ENCODE measurements around the gene GPS2. TPM values are rescaled to one million over a fixed set of nuclear protein-coding genes. Genes with fewer than 3 reads are reported as not detected.

The GPS2 gene
- total RNA-seq, 2 experiments from 2014 or later = 31.8 to 36.8 TPM

GRCh38 chr17:7266784-7267183, 48.4 kb downstream of the GPS2 start:
- H3K9me3 Mint-ChIP-seq = no peaks in the 10 kb centered on the region
- H3K27me3 Mint-ChIP-seq = peaks cover 17% of the 10 kb centered on the region
- TF ChIP-seq CTCF (IDR thresholded peaks at IDR 0.05) = no peak
- H3K36me3 Mint-ChIP-seq (ENCODE audit: low read depth) = no peaks in the 10 kb centered on the region
- no peak for ATAC-seq
- H3K4me1 Mint-ChIP-seq (ENCODE audit: low read depth) = peaks cover 17% of the 10 kb centered on the region
- H3K27ac Mint-ChIP-seq = no peak overlapping the region
- DNase-seq = no peak
- CTCF ChIA-PET = interaction anchor here (0.9 to 4.5 kb wide), 6 partner anchors 14 to 221 kb away, joined by 3 to 21 read pairs (median 4); no protein-coding TSS in a partner anchor
- H3K4me3 Mint-ChIP-seq = no peak overlapping the region
- intact Hi-C loops (cut with micrococcal nuclease) = no loop called here
- POLR2A ChIA-PET = interaction anchor here (0.6 kb wide), 1 partner anchor 13 kb away, joined by 3 read pairs; no protein-coding TSS in a partner anchor

- Mint-ChIP-seq H3K36me3 (ENCODE audit: low read depth) (peaks cover 12% of the 10 kb centered on the region), H3K4me1 (ENCODE audit: low read depth) (peaks cover 33% of the 10 kb centered on the region), H3K9me3 (no peaks in the 10 kb centered on the region), H3K27ac (no peak overlapping the region), H3K27me3 (peaks cover 18% of the 10 kb centered on the region), H3K4me3 (no peak overlapping the region)
- CTCF ChIA-PET = no interaction called here
- no peak for ATAC-seq
- peak; percentile 14 for DNase-seq
- POLR2A ChIA-PET = interaction anchor here (1.0 kb wide), 1 partner anchor 29 kb away, joined by 3 read pairs; the partner anchor contains the start of gene DVL2
- TF ChIP-seq CTCF (IDR thresholded peaks at IDR 0.05) = no peak
- intact Hi-C loops (cut with micrococcal nuclease) = no loop called here
These were observed 51.4 kb downstream of the GPS2 start for GRCh38 chr17:7263801-7264078.

GRCh38 chr17:7262935-7263800, 52.0 kb downstream of the GPS2 start:
- peak; percentile 25 for ATAC-seq
- POLR2A ChIA-PET = interaction anchor here (0.6 to 1.0 kb wide), 2 partner anchors 29 to 43 kb away, joined by 3 read pairs; partner anchors contain the start of gene DVL2
- peak; percentile 48 for DNase-seq

More at GRCh38 chr17:7262935-7263800, 52.0 kb downstream of the GPS2 start:
- Mint-ChIP-seq H3K4me1 (ENCODE audit: low read depth) (peaks cover 37% of the 10 kb centered on the region), H3K4me3 (peak overlapping the region; percentile 44), H3K9me3 (no peaks in the 10 kb centered on the region), H3K36me3 (ENCODE audit: low read depth) (peaks cover 17% of the 10 kb centered on the region), H3K27me3 (peaks cover 18% of the 10 kb centered on the region), H3K27ac (peak overlapping the region; percentile 50)
- CTCF ChIA-PET = no interaction called here
- no peak for TF ChIP-seq CTCF (IDR thresholded peaks at IDR 0.05)
- intact Hi-C loops (cut with micrococcal nuclease) = no loop called here

Other genes starting within 250 kb of the GPS2 start
- not detected for gene CLEC10A, start 235.1 kb downstream of the GPS2 start, total RNA-seq
- not detected for gene ASGR2, start 200.5 kb downstream of the GPS2 start, total RNA-seq
- 1 to 10 TPM; 2.6 to 3.9 TPM for gene ASGR1, start 136.0 kb downstream of the GPS2 start, total RNA-seq
- gene DLG4, start 95.5 kb downstream of the GPS2 start, total RNA-seq = 1 to 10 TPM; 9.5 to 9.7 TPM
- 100 to 1,000 TPM; 288 to 291 TPM for gene ACADVL, start 95.4 kb downstream of the GPS2 start, total RNA-seq
- gene DVL2, start 80.8 kb downstream of the GPS2 start, total RNA-seq = 10 to 100 TPM; 50.0 to 53.6 TPM
- 10 to 100 TPM; 17.8 to 24.4 TPM for gene PHF23, start 75.9 kb downstream of the GPS2 start, total RNA-seq
- gene GABARAP, start 72.9 kb downstream of the GPS2 start, total RNA-seq = 100 to 1,000 TPM; 104 to 118 TPM
- 100 to 1,000 TPM; 159 to 160 TPM for gene CTDNEP1, start 63.6 kb downstream of the GPS2 start, total RNA-seq
- 10 to 100 TPM; 80.2 to 85.4 TPM for gene ELP5, start 63.1 kb downstream of the GPS2 start, total RNA-seq
- 1 to 10 TPM; 1.5 to 1.7 TPM for gene CLDN7, start 52.9 kb downstream of the GPS2 start, total RNA-seq
- gene SLC2A4, start 33.6 kb downstream of the GPS2 start, total RNA-seq = under 1 TPM; 0.07 to 0.25 TPM
- gene YBX2, start 20.7 kb downstream of the GPS2 start, total RNA-seq = under 1 TPM; 0.56 to 0.83 TPM
- gene EIF5A, start 7.7 kb downstream of the GPS2 start, total RNA-seq = 1,000 to 10,000 TPM; 1,064 TPM
- gene NEURL4, start 14.0 kb upstream of the GPS2 start, total RNA-seq = 10 to 100 TPM; 36.2 to 40.4 TPM
- 100 to 1,000 TPM; 309 to 342 TPM for gene ACAP1, start 21.2 kb upstream of the GPS2 start, total RNA-seq
- 10 to 100 TPM; 11.0 to 11.2 TPM for gene KCTD11, start 36.8 kb upstream of the GPS2 start, total RNA-seq
- gene TMEM95, start 39.8 kb upstream of the GPS2 start, total RNA-seq = not detected
- 1 to 10 TPM; 6.8 to 6.9 TPM for gene TNK1, start 65.7 kb upstream of the GPS2 start, total RNA-seq
- gene PLSCR3, start 79.2 kb upstream of the GPS2 start, total RNA-seq = 10 to 100 TPM; 62.6 to 71.1 TPM
- 10 to 100 TPM; 55.8 to 60.6 TPM for gene TMEM256, start 88.7 kb upstream of the GPS2 start, total RNA-seq
- gene NLGN2, start 92.5 kb upstream of the GPS2 start, total RNA-seq = 10 to 100 TPM in 1 of 2 experiments, 1 to 10 TPM in 1; 9.4 to 10.9 TPM
- under 1 TPM in 1 of 2 experiments, not detected in 1; 0.36 TPM for gene SPEM1, start 105.0 kb upstream of the GPS2 start, total RNA-seq
- not detected for gene SPEM2, start 110.3 kb upstream of the GPS2 start, total RNA-seq
- gene SPEM3, start 113.5 kb upstream of the GPS2 start, total RNA-seq = not detected
- gene TMEM102, start 120.1 kb upstream of the GPS2 start, total RNA-seq = 10 to 100 TPM; 12.5 to 14.2 TPM
- 10 to 100 TPM; 16.5 to 16.6 TPM for gene FGF11, start 124.2 kb upstream of the GPS2 start, total RNA-seq
- gene CHRNB1, start 129.7 kb upstream of the GPS2 start, total RNA-seq = 10 to 100 TPM; 11.5 to 11.7 TPM
- gene ZBTB4, start 164.3 kb upstream of the GPS2 start, total RNA-seq = 10 to 100 TPM; 24.3 to 24.6 TPM
- gene SLC35G6, start 166.1 kb upstream of the GPS2 start, total RNA-seq = not detected
- gene POLR2A, start 169.0 kb upstream of the GPS2 start, total RNA-seq = 100 to 1,000 TPM; 219 to 223 TPM
- gene TNFSF12, start 233.7 kb upstream of the GPS2 start, total RNA-seq = 10 to 100 TPM; 11.8 to 13.8 TPM
- gene TNFSF13, start 243.4 kb upstream of the GPS2 start, total RNA-seq = 1 to 10 TPM; 4.0 to 6.9 TPM
- 10 to 100 TPM; 60.2 to 63.2 TPM for gene SENP3, start 246.6 kb upstream of the GPS2 start, total RNA-seq